Neural progenitor cell (in vitro differentiated cells): ENCODE measurements around the gene SCARF2.

Experiments
- EZH2phosphoT487 ChIP-seq: fragments of 200-600 bp; sonication (generic); IDR thresholded peaks from 2 replicates; pipeline ENCODE4 v1.6.1; 2017; ENCODE audit warnings: antibody characterized with exemption
- TF ChIP-seq, protein P1 (sequence below): fragments of 200-600 bp; sonication (generic); IDR thresholded peaks from 2 replicates; pipeline ENCODE4 v1.5.1; 2017; ENCODE audit warnings: antibody characterized with exemption, mild to moderate bottlenecking

- TF ChIP-seq, protein P1, sequence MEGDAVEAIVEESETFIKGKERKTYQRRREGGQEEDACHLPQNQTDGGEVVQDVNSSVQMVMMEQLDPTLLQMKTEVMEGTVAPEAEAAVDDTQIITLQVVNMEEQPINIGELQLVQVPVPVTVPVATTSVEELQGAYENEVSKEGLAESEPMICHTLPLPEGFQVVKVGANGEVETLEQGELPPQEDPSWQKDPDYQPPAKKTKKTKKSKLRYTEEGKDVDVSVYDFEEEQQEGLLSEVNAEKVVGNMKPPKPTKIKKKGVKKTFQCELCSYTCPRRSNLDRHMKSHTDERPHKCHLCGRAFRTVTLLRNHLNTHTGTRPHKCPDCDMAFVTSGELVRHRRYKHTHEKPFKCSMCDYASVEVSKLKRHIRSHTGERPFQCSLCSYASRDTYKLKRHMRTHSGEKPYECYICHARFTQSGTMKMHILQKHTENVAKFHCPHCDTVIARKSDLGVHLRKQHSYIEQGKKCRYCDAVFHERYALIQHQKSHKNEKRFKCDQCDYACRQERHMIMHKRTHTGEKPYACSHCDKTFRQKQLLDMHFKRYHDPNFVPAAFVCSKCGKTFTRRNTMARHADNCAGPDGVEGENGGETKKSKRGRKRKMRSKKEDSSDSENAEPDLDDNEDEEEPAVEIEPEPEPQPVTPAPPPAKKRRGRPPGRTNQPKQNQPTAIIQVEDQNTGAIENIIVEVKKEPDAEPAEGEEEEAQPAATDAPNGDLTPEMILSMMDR, result no peak
- no peak for TF ChIP-seq EZH2phosphoT487
Observed at GRCh38 chr22:20435436-20436306, 2.0 kb downstream of the SCARF2 start.
